ENCODE results near the gene ISCA1.

ISCA1 gene

GRCh38 chr9:86217076-86217755, 65.1 kb downstream of the ISCA1 start:
- DNase-seq, result no peak
